ENCODE results near the gene LDB2. TPM values are rescaled to one million over a fixed set of nuclear protein-coding genes. Genes with fewer than 3 reads are reported as not detected.

LDB2 gene
- total RNA-seq, 1 donor from 2014 or later = 4.9 TPM

DNA sequence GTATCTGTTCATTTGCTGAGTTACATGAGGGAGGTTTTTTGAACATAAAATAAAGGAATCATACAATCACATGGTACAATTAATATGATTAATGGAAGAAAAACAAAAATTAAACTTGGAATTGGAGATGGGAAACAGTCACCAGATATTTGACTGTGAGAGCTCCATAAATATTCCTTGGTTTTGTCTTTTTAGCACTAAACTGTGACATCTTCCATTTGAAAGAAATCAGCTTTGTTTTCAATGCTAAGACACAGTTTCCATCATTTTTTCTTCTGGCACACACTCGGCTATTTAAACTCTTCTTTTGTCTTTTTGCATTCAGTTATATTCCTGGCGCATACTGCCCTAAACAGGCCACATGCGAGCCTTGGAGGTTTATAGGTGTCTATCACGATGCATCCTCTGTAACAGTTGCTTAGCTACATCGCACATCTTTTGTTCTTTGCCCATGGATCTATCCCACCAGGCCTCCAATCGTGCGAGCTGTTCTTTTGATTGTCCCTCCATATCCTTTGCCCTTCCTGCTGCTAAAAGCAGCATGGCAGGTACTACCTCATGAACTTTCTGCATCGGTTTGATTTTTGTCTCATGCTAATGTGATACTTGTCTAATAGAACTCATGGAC, 158.3 kb downstream of the LDB2 start:
- Histone ChIP-seq H3K4me1 (ENCODE audit: insufficient read depth, low read length) (no peaks in the 10 kb centered on the region), H3K36me3 (ENCODE audit: insufficient read depth, low read length) (no peaks in the 10 kb centered on the region), H3K79me2 (ENCODE audit: insufficient read depth, low read length) (no peaks in the 10 kb centered on the region), H3K27me3 (ENCODE audit: insufficient read depth, low read length) (no peaks in the 10 kb centered on the region), H4K20me1 (ENCODE audit: insufficient read depth, low read length) (no peaks in the 10 kb centered on the region), H2AFZ (ENCODE audit: low read depth, low read length) (no peak overlapping the region), H3K4me3 (ENCODE audit: insufficient read depth, low read depth, low read length) (no peak overlapping the region), H3K4me2 (ENCODE audit: low read length) (no peak overlapping the region), H3K9me3 (ENCODE audit: insufficient read depth, low read depth, low read length) (no peaks in the 10 kb centered on the region), H3K9ac (ENCODE audit: low read length) (no peak overlapping the region), H3K27ac (ENCODE audit: low read depth, low read length) (no peak overlapping the region)
- no peaks in the 10 kb centered on the region for H3K9me3 Mint-ChIP-seq (ENCODE audit: unreplicated experiment)
- no peaks in the 10 kb centered on the region for H3K27me3 Mint-ChIP-seq (ENCODE audit: low read depth, unreplicated experiment)
- DNase-seq (ENCODE audit: low read depth) (no peak), FAIRE-seq (no peak)
- no peak overlapping the region for H3K4me3 Mint-ChIP-seq (ENCODE audit: unreplicated experiment)
- H3K27ac Mint-ChIP-seq (ENCODE audit: unreplicated experiment) = no peak overlapping the region
- H3K4me1 Mint-ChIP-seq (ENCODE audit: low read depth, unreplicated experiment) = no peaks in the 10 kb centered on the region
- no peaks in the 10 kb centered on the region for H3K36me3 Mint-ChIP-seq (ENCODE audit: low read depth, unreplicated experiment)
- no peak for TF ChIP-seq EZH2 (IDR thresholded peaks at IDR 0.05; ENCODE audit: insufficient read depth, low read length)
- TF ChIP-seq, protein P1, sequence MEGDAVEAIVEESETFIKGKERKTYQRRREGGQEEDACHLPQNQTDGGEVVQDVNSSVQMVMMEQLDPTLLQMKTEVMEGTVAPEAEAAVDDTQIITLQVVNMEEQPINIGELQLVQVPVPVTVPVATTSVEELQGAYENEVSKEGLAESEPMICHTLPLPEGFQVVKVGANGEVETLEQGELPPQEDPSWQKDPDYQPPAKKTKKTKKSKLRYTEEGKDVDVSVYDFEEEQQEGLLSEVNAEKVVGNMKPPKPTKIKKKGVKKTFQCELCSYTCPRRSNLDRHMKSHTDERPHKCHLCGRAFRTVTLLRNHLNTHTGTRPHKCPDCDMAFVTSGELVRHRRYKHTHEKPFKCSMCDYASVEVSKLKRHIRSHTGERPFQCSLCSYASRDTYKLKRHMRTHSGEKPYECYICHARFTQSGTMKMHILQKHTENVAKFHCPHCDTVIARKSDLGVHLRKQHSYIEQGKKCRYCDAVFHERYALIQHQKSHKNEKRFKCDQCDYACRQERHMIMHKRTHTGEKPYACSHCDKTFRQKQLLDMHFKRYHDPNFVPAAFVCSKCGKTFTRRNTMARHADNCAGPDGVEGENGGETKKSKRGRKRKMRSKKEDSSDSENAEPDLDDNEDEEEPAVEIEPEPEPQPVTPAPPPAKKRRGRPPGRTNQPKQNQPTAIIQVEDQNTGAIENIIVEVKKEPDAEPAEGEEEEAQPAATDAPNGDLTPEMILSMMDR (IDR thresholded peaks at IDR 0.05; ENCODE audit: insufficient read depth, low read depth, low read length) = no peak

DNA sequence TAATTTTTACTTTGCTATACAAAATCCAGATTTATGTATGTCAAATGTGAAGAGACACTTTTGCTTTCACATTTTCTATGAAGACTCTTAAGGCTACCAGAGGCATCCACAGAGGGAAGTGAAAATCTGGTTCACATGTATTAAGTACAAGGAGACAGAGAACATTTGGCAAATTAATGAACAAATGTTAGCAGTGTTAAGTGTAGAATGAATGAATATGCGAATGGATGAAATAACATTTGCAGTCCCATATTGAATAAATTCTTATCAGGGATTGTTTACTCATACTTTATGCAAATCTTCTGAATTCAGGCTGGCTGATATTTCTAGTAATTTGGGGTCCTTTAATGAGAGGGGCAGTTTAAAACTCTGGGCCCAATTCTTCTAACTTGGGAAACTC, 159.9 kb downstream of the LDB2 start:
- no peaks in the 10 kb centered on the region for H3K9me3 ChIP-seq (ENCODE audit: insufficient read depth, low read depth, low read length)
- Mint-ChIP-seq H3K27me3 (ENCODE audit: low read depth, unreplicated experiment) (no peaks in the 10 kb centered on the region), H3K27ac (ENCODE audit: unreplicated experiment) (no peak overlapping the region), H3K9me3 (ENCODE audit: unreplicated experiment) (no peaks in the 10 kb centered on the region), H3K4me1 (ENCODE audit: low read depth, unreplicated experiment) (no peaks in the 10 kb centered on the region), H3K4me3 (ENCODE audit: unreplicated experiment) (no peak overlapping the region), H3K36me3 (ENCODE audit: low read depth, unreplicated experiment) (no peaks in the 10 kb centered on the region)
- no peaks in the 10 kb centered on the region for H3K79me2 ChIP-seq (ENCODE audit: insufficient read depth, low read length)
- no peak for TF ChIP-seq EZH2 (IDR thresholded peaks at IDR 0.05; ENCODE audit: insufficient read depth, low read length)
- TF ChIP-seq, protein P1 (IDR thresholded peaks at IDR 0.05; ENCODE audit: insufficient read depth, low read depth, low read length) = no peak
- H3K4me1 ChIP-seq (ENCODE audit: insufficient read depth, low read length) = no peaks in the 10 kb centered on the region
- H3K4me2 ChIP-seq (ENCODE audit: low read length) = no peak overlapping the region
- H3K36me3 ChIP-seq (ENCODE audit: insufficient read depth, low read length) = no peaks in the 10 kb centered on the region
- FAIRE-seq (no peak), DNase-seq (ENCODE audit: low read depth) (no peak)
- no peak overlapping the region for H2AFZ ChIP-seq (ENCODE audit: low read depth, low read length)
- no peaks in the 10 kb centered on the region for H4K20me1 ChIP-seq (ENCODE audit: insufficient read depth, low read length)
- no peak overlapping the region for H3K9ac ChIP-seq (ENCODE audit: low read length)
- H3K27ac ChIP-seq (ENCODE audit: low read depth, low read length) = no peak overlapping the region
- H3K27me3 ChIP-seq (ENCODE audit: insufficient read depth, low read length) = no peaks in the 10 kb centered on the region
- H3K4me3 ChIP-seq (ENCODE audit: insufficient read depth, low read depth, low read length) = no peak overlapping the region

DNA sequence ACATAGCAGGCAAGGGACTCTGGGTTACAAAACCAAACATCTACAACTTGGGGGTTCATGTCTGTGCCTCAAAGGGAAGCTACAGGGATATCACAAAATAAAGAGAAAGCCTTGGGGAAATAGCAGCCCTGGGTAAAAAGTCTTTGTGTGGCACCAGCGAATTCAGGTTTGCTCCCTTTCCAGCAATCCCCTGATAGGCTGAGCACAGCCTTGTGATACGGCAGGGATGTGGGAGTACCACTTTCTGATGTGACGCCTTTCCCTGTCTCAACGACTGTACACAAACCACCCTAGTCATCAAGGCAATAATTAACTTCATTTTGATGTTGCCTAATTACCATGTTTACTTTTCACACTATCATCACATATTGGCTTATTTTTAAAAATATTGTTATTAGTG, 164.9 kb downstream of the LDB2 start:
- H3K9me3 Mint-ChIP-seq (ENCODE audit: unreplicated experiment) = no peaks in the 10 kb centered on the region
- H3K4me1 Mint-ChIP-seq (ENCODE audit: low read depth, unreplicated experiment) = peaks cover 2% of the 10 kb centered on the region
- FAIRE-seq (no peak), DNase-seq (ENCODE audit: low read depth) (no peak)
- Histone ChIP-seq H3K4me1 (ENCODE audit: insufficient read depth, low read length) (peaks cover 9% of the 10 kb centered on the region), H3K4me2 (ENCODE audit: low read length) (no peak overlapping the region), H3K36me3 (ENCODE audit: insufficient read depth, low read length) (no peaks in the 10 kb centered on the region), H2AFZ (ENCODE audit: low read depth, low read length) (no peak overlapping the region), H3K9me3 (ENCODE audit: insufficient read depth, low read depth, low read length) (no peaks in the 10 kb centered on the region), H3K27ac (ENCODE audit: low read depth, low read length) (no peak overlapping the region), H3K9ac (ENCODE audit: low read length) (no peak overlapping the region), H3K27me3 (ENCODE audit: insufficient read depth, low read length) (no peaks in the 10 kb centered on the region), H3K79me2 (ENCODE audit: insufficient read depth, low read length) (no peaks in the 10 kb centered on the region), H3K4me3 (ENCODE audit: insufficient read depth, low read depth, low read length) (no peak overlapping the region), H4K20me1 (ENCODE audit: insufficient read depth, low read length) (no peaks in the 10 kb centered on the region)
- TF ChIP-seq, protein P1 (IDR thresholded peaks at IDR 0.05; ENCODE audit: insufficient read depth, low read depth, low read length) = no peak
- TF ChIP-seq EZH2 (IDR thresholded peaks at IDR 0.05; ENCODE audit: insufficient read depth, low read length) = no peak
- H3K27me3 Mint-ChIP-seq (ENCODE audit: low read depth, unreplicated experiment) = no peaks in the 10 kb centered on the region
- no peaks in the 10 kb centered on the region for H3K36me3 Mint-ChIP-seq (ENCODE audit: low read depth, unreplicated experiment)
- H3K27ac Mint-ChIP-seq (ENCODE audit: unreplicated experiment) = no peak overlapping the region
- no peak overlapping the region for H3K4me3 Mint-ChIP-seq (ENCODE audit: unreplicated experiment)

All from astrocyte (in vitro differentiated cells and primary cell).